OCI-M2 (cell line): ENCODE results near the gene PPFIA2.

Experiments
- DNase-seq: peaks from one replicate; lab custom pipeline; 2025; ENCODE audit not compliant: unreplicated experiment; lab: John Stamatoyannopoulos, UW

PPFIA2 gene

GRCh38 chr12:81465191-81465590, 294.0 kb downstream of the PPFIA2 start:
- no peak for DNase-seq

GRCh38 chr12:81461163-81461562, 298.0 kb downstream of the PPFIA2 start:
- no peak for DNase-seq

GRCh38 chr12:81450920-81451739, 308.0 kb downstream of the PPFIA2 start:
- DNase-seq: no peak

GRCh38 chr12:81441629-81442028, 317.5 kb downstream of the PPFIA2 start:
- no peak for DNase-seq

- DNase-seq: no peak
Observed at GRCh38 chr12:81440001-81440400, 319.1 kb downstream of the PPFIA2 start.

- no peak for DNase-seq
Observed at GRCh38 chr12:81439344-81439743, 319.8 kb downstream of the PPFIA2 start.

- DNase-seq: no peak
Observed at GRCh38 chr12:81417056-81417455, 342.1 kb downstream of the PPFIA2 start.

GRCh38 chr12:81416571-81416970, 342.6 kb downstream of the PPFIA2 start:
- no peak for DNase-seq

- no peak for DNase-seq
Observed at GRCh38 chr12:81414441-81414840, 344.7 kb downstream of the PPFIA2 start.

- DNase-seq: no peak
Observed at GRCh38 chr12:81412940-81413339, 346.2 kb downstream of the PPFIA2 start.

GRCh38 chr12:81403348-81403747, 355.8 kb downstream of the PPFIA2 start:
- DNase-seq: no peak

GRCh38 chr12:81401241-81401640, 357.9 kb downstream of the PPFIA2 start:
- no peak for DNase-seq

GRCh38 chr12:81400024-81400423, 359.1 kb downstream of the PPFIA2 start:
- DNase-seq: no peak

- no peak for DNase-seq
Observed at GRCh38 chr12:81395431-81395830, 363.7 kb downstream of the PPFIA2 start.

- no peak for DNase-seq
Observed at GRCh38 chr12:81389550-81390099, 369.5 kb downstream of the PPFIA2 start.

GRCh38 chr12:81386101-81386500, 373.0 kb downstream of the PPFIA2 start:
- no peak for DNase-seq

GRCh38 chr12:81381951-81382350, 377.2 kb downstream of the PPFIA2 start:
- no peak for DNase-seq

GRCh38 chr12:81378601-81379285, 380.4 kb downstream of the PPFIA2 start:
- DNase-seq: no peak

- no peak for DNase-seq
Observed at GRCh38 chr12:81377771-81378170, 381.4 kb downstream of the PPFIA2 start.

- DNase-seq: no peak
Observed at GRCh38 chr12:81375969-81376368, 383.2 kb downstream of the PPFIA2 start.

GRCh38 chr12:81370456-81370855, 388.7 kb downstream of the PPFIA2 start:
- DNase-seq: no peak

- DNase-seq: no peak
Observed at GRCh38 chr12:81369175-81369574, 390.0 kb downstream of the PPFIA2 start.
